IPS-18c (cell line): ENCODE data around the gene HOXA6.
A peak's percentile ranks its signal among the peaks of the same experiment; 100 is the strongest.

Experiments
- H3K4me3 ChIP-seq: 2 replicates; pipeline ENCODE4 v1.7.0; 2013; ENCODE audit warnings: low read depth, mild to moderate bottlenecking, low read length, moderate library complexity; ENCODE audit not compliant: insufficient read depth
- H3K9me3 ChIP-seq: one replicate; pipeline ENCODE4 v1.6.1; 2013; ENCODE audit warnings: mild to moderate bottlenecking, low read length, moderate library complexity; ENCODE audit not compliant: control insufficient read depth, insufficient read depth

HOXA6 gene

DNA sequence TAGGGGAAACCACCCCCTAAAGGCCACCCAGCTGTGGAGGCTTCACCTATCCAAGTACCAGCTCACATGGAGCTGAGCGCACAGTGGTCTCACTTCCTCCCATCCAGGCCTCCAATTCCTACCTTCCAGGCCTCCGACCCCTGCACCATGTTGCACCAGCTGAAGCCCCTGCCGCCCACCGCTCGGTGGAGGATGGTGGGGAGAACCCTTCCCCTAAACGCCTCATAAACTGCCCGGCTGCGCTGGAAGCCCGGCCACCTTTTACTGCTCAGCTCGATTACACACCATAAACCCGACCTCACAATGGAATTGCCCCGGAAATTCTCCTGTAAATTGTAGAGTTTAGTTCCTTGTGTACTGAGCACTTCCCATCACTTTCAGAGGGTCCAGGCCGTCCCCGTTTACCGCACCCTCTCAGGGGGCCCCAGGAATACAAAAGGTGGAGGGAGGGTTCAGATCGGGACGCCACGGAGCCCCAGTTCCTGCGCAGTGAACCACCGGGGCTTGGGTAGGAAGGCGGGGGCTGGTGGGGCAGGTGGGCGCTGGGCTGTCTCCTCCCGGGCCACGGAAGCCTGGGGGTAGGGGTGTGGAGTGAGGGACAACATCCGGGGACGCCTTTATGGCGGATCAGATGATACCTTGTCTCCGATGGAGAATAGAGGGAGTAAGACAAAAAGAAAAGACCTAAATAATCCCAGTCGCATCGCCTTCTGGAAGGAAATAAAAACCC lies 10.3 kb upstream of the HOXA6 start:
- no peak overlapping the region for H3K4me3 ChIP-seq
- H3K9me3 ChIP-seq = peaks cover 9% of the 10 kb centered on the region

DNA sequence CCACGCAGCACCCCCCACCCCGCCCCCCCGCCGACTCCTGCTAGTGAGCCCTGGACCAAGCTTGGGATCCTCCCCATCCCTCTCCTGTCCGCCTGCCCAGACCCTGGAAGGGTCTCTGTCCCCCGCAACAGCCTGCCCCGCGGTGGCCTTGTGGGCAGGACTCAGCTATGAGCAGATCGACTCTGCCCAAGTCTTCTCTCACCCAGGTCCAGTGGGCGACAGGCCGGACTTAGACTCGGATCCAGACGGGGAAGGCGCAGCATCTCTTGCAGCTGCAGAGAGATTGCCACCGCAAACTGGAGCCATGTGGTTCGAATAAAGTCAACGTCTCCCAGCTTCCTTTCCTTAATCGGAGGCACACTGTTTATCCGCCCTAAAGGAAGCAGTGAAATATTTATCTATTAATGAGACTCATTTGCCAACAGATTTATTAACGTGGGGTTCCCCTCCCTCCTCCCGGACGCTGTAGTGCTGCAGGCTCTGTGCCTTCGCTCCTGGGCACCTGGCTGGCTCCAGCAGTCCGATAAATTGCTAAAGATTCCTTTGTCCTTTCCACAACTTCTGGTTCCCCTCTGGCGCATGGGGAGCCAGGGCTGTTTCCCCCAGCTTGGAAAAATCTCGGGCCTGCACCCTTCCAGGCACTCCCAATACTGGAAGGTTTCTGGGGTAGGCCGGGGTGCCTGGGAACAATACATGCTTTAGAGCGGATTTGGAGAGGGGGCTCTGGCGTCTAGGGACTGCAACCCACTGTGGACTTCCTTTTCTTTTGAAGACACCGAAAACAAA lies 9.5 kb upstream of the HOXA6 start:
- H3K9me3 ChIP-seq = peaks cover 9% of the 10 kb centered on the region
- H3K4me3 ChIP-seq = no peak overlapping the region

DNA sequence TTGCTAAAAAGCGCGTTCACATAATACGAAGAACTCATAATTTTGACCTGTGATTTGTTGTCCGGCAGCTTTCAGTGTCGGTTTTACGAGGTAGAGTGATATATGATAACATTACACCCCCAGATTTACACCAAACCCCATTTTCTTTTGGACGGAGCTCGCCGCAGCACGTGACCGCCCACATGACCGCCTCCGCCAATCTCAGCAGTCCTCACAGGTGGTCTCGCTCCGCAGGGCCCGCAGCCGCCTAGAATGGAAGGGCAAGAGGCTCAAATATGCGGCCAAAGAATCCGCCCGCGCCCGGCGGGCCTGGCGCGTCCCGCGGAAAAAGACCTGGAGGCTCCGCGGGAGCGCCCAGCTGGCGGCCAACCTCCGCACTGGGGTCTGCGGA lies 8.9 kb upstream of the HOXA6 start, which contains the start of gene HOXA7:
Gene HOXA7, minus strand, starts transcription at position 168 of the 391 bp plus-strand sequence. Its CDS starts 130 bp downstream, at position 38.
- peaks cover 9% of the 10 kb centered on the region for H3K9me3 ChIP-seq
- H3K4me3 ChIP-seq = peak within 1 kb of the TSS; percentile 25

DNA sequence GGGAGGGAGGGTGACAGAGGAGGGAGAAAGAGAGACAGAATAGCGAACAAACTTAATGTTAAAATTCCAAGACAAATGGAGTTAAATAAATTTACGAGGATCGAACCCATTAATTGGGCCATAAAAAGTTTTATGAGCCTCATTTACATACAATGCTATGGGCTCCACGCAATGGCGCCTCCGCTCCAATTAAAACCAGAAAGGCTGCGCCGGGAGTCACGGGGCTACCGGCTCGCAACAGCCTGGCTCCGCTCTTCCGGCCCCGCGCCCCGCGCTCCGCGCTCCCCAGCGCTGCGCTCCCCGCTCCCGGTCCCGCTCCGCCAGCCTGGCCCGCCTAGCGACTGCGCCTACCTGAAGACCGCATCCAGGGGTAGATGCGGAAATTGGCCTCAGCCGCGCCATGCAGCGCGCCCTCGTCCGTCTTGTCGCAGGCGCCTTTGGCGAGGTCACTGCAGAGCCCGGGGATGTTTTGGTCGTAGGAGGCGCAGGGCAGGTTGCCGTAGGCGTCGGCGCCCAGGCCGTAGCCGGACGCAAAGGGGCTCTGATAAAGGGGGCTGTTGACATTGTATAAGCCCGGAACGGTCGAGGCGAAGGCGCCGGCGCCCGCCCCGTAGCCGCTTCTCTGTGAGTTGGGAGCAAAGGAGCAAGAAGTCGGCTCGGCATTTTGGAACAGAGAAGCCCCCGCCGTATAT lies 8.4 kb upstream of the HOXA6 start:
- Histone ChIP-seq H3K9me3 (peaks cover 9% of the 10 kb centered on the region), H3K4me3 (peak overlapping the region; percentile 25)

DNA sequence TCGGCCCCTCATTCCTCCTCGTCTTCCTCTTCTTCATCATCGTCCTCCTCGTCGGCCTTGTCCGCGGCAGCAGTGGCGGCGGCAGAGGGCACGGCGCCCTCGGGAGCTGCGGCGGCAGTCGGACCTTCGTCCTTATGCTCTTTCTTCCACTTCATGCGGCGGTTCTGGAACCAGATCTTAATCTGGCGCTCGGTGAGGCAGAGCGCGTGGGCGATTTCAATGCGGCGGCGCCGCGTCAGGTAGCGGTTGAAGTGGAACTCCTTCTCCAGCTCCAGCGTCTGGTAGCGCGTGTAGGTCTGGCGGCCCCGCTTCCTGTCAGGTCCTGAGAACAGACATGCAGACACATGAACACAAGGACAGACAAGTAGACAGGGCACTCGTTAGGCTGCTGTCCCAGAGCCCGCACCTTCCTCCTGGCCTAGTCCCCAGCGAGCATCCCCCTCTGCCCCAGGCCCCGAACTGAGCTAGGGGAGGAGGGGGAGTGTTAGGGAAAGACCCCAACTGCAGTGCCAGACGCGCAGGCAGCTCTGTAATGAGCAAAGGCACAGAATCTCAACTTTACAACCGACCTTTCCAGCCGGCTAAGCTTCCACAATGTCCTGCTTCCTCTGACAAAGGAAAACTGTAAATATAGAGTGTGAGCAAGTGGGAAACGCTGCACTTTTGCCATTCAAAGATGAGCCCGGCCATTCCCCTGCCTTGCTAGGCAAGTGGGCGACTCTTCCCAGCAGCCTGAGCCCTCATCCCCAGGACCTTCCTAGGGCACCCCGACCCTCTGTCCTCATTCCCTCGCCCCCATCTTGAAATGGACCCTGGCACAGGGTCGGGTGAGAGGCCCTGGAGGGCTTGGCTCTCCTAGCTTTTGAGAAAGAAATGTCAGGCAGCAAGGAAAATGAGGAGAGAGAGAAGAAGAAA lies 7.6 kb upstream of the HOXA6 start:
- H3K4me3 ChIP-seq = no peak overlapping the region

DNA sequence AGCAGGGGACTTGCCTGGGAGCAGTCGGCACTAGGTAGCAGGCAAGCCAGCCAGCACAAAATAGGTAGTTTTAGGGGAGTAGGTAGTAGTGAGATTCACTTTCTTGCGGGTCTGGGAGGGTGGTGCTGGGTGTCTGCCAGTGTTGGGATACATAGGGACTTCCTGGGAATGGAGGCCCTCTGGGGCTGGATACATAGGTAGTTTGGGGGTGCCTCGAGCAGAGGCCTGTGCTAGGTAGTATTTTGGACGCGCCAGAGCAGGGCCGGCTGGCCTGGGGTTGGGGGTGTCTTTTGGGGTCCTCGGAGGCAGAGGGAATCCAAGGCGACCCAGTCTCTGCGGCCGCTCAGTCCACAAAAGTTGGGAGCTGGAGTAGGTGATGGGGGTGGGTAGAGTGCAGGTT lies 6.8 kb upstream of the HOXA6 start:
- Histone ChIP-seq H3K4me3 (no peak overlapping the region), H3K9me3 (peaks cover 4% of the 10 kb centered on the region)

More for the DNA sequence above, 7.6 kb upstream of the HOXA6 start:
- H3K9me3 ChIP-seq = peaks cover 7% of the 10 kb centered on the region

DNA sequence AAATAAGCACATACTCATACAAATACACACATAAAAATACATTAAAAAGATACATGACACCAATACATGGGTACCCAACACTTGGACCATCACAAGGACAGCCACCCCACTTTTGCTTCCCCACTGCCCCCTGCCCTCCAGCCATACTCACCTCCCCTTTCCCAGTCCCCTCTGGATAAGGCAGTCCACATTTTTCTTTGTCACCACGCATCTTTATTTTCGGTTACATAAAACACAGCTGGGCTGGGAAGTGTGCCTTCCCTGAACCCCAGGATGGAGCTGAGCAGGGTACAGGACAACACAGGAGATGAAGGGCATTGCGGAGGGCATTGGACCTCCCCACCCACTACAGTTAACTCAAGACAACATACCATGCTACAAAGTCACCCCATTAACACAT lies 6.0 kb upstream of the HOXA6 start:
- no peak overlapping the region for H3K4me3 ChIP-seq
- H3K9me3 ChIP-seq = peaks cover 3% of the 10 kb centered on the region

DNA sequence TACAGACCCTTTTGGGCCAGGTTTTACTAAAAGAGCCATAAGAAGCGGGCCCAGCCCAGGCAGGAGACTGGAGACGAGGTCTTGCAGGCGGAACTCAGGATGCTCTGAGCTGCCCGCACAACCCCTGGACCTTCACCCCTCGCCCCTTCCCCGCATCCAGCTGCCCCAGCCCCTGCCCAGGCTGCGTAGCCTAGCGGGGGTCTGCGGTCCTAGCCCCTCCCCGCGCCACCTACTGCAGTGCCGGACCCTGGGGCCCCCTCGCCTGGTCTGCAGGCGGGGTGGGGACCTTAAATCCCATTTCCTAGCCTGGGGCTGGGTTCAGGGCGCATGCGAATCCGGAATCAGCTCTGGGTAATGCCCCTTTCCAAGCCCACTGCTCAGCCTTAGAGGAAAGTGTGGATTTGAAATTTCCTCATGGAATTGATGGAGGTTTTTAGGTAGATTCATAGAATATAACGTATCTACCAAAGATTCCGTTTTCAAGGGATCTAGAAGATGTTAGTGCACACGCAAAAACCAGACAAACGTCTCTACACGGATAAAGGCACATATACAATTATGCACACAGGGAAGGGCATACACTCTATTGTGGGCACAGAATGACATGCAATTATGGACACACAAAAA lies 5.4 kb upstream of the HOXA6 start:
- Histone ChIP-seq H3K9me3 (no peaks in the 10 kb centered on the region), H3K4me3 (no peak overlapping the region)

DNA sequence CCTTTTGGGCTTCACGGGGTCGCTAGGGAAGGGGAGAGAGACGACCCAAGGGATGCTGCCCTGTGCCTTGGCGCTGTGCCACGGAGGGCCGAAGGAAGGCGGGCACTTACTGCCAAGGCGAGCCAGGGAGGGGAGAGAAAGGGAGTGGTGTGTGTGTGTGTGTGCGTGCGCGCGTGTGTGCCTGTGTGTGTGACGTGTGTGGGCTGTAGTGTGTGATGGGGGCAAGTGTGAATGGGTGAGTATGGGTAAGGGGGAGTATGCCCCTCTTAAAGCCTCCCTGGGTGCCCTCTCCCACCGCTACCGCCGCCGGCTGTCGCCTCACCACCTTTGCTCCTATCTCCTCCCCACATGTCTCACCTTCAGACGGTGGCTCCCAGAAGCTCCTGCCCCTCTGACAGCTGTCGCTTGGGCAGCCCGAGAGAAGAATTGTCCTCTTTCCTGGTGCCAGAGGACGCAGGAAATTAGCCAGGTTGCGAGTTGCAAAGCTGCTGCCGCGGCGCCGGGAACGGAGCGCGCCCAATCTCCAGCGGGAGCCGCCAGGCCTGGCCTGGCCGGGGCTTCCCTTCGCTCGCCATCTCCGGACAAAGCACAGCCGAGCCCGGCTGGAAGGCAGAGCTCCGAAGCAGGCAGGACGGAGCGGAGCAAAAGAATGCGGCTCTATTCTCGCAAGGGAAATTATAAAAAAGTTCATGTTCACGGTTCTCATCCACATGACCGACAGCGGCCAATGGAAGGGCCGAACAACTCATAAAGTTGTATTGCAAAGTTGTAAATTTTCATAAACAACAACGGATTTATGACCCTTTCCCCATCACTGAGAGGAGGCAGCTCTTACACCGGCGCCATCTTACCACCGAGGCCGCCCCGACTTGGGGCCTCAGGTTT lies 4.6 kb upstream of the HOXA6 start, which contains the start of gene HOXA3:
Gene HOXA3, minus strand, starts transcription at position 653 of the 885 bp plus-strand sequence. CDS start 41,943 bp downstream, outside the sequence.
- H3K9me3 ChIP-seq = peaks cover under 1% of the 10 kb centered on the region
- no peak within 1 kb of the TSS for H3K4me3 ChIP-seq

DNA sequence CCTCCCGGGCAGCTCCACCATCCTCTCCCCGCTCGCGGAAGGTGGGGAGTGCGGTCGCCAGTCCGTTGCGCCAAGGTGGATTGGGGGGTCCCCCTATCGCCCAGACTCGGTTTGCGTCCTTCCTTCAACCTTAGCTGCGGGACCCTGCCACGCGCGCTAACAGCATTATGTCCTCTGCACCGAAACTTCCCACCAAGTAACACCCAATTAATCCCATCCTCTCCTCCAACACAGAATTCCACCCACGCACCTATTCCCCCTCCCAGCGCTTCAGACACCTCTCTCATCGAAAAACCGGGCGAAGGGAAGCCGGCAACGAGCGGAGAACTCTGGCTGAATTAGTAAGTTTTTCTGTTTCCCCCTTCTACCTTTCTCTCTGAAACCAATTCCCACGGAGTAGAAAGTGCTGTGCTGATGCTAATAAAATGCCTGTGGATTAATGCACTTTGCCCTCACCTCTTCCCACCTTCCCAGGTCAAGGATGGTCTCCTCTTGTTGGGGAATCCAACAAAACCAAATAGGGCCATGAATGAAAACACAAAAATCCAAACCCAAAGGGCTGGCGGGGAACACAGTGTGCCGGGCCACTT lies 3.9 kb upstream of the HOXA6 start:
- Histone ChIP-seq H3K9me3 (peaks cover 2% of the 10 kb centered on the region), H3K4me3 (no peak overlapping the region)

DNA sequence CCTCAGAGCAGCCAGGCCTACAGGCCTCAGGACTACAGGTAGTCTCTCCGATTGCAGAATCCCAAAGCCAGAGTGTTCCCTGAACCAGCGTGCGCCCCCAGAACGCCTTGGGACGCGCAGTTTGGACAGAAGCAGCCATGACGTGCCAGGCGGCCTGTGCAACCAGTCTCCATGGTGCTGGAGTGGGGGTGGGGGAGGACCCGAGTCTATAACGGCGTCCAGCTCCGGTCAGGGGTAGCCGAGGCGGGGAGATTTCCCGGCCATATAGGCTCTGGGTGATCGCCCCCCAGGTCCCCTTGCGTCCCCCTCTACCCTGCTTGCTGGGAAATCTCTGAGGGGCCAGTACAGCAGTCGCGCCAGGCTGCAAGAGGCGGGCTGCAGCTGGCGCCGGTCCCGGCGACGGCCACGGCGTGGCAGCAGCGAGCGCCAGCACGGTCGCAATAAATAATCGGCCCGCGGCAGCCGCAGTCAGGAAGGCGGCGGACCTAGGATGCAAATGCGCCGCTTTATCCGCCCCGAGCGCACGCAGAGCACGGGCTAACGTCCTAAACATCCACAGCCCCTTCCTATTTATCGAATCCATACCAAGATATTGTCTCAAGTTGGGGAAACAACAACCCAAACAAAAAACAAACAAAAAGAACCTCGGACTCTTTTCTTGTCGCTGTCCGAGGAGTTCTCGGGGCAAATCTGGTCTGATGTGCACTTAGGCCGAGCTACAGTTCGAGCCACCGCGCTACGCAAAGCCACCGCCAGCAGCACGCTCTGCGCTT lies 3.2 kb upstream of the HOXA6 start:
- Histone ChIP-seq H3K9me3 (peaks cover 2% of the 10 kb centered on the region), H3K4me3 (peak overlapping the region; percentile 22; the same call in 1 of the 2 replicates)

DNA sequence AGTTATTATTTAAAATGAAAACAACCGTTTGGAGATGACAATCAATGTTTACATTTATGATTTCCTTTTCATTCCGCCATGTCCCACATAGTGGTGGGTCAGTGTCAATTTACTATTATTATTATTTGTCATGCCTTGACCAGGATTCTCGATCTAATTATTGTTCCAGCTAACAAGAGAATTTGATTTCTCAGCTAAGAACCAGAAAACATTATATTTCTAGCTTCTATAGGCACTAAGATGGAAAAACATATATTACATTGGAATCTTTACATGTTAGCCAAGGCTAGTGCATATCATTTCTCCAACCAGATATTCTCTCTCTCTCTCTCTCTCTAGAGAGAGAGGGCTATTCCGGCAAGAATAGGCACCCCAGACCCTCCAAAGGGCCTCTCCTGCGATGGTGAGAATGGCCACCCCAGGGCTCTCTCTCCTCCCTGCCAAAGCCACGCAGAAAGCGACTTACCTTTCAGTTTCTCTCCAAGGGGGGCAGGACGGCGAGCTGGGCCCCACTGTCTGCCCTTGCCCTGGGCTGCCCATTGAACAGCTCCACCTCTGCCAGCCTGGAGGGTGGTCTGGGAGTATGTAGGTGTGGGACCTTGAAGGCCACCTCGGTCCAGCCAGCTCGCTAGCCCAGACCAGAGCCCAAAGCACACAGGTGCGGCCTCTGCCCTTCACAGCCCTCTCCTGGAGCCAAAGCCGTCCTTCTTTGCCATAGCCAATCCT lies 2.4 kb upstream of the HOXA6 start:
- Histone ChIP-seq H3K9me3 (peaks cover 2% of the 10 kb centered on the region), H3K4me3 (no peak overlapping the region)

DNA sequence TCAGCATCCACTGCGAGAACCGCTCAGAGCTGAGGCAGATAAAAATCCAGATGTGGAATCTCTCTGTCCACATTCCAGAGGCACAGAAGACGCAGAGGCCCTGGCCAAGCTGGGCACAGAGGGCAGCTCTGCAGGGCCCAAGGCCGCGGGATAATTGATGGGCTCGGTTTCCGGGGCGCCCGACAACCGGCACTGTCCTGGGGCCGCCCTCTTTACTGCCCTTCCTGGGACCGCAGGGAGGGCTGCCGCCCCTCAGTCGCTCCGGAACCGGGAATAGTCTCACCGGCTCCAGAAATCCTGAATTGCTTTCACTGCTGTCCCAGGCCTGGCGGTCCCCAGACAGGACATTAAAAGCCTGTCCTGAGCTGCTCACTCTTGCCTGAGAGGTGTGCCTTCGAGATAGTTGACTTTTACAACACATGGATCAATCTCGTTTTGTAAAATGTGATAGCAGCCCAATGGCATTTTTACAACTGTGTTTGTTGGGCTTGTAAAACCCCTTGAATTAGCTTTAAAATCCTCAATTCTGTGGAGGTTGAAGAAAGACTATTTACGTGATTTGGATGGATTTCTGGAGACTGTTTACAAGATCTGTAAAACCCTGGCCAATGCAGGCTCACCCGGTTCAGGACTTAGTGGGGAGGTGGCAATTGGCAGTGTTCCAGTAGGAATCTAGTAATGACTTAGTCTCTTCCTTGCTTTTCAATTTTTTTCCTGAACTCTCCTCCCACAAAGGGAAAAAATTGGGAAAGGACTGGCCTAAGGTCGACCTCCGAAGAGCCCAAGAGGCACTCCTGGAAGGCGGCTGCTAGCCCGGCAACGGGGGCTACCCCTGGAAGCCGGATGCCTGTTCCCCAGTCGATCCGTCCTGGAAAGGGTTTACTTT lies 1.4 kb upstream of the HOXA6 start:
- H3K4me3 ChIP-seq = no peak overlapping the region
- peaks cover 2% of the 10 kb centered on the region for H3K9me3 ChIP-seq
